ENCODE results near the gene ROR2.

- TF ChIP-seq, protein P1, sequence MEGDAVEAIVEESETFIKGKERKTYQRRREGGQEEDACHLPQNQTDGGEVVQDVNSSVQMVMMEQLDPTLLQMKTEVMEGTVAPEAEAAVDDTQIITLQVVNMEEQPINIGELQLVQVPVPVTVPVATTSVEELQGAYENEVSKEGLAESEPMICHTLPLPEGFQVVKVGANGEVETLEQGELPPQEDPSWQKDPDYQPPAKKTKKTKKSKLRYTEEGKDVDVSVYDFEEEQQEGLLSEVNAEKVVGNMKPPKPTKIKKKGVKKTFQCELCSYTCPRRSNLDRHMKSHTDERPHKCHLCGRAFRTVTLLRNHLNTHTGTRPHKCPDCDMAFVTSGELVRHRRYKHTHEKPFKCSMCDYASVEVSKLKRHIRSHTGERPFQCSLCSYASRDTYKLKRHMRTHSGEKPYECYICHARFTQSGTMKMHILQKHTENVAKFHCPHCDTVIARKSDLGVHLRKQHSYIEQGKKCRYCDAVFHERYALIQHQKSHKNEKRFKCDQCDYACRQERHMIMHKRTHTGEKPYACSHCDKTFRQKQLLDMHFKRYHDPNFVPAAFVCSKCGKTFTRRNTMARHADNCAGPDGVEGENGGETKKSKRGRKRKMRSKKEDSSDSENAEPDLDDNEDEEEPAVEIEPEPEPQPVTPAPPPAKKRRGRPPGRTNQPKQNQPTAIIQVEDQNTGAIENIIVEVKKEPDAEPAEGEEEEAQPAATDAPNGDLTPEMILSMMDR (IDR thresholded peaks at IDR 0.05; ENCODE audit: low read depth, low read length, missing input control), result no peak
- TF ChIP-seq YY1 (IDR thresholded peaks at IDR 0.05) (no peak), GABPA (IDR thresholded peaks at IDR 0.05 in 1 of 2, conservative IDR thresholded peaks at IDR 0.05 in 1 of 2) (no peak), TAF1 (conservative IDR thresholded peaks at IDR 0.05) (no peak)
- TF ChIP-seq, protein P2, sequence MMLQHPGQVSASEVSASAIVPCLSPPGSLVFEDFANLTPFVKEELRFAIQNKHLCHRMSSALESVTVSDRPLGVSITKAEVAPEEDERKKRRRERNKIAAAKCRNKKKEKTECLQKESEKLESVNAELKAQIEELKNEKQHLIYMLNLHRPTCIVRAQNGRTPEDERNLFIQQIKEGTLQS (IDR thresholded peaks at IDR 0.05), result no peak
- TF ChIP-seq, protein P3, sequence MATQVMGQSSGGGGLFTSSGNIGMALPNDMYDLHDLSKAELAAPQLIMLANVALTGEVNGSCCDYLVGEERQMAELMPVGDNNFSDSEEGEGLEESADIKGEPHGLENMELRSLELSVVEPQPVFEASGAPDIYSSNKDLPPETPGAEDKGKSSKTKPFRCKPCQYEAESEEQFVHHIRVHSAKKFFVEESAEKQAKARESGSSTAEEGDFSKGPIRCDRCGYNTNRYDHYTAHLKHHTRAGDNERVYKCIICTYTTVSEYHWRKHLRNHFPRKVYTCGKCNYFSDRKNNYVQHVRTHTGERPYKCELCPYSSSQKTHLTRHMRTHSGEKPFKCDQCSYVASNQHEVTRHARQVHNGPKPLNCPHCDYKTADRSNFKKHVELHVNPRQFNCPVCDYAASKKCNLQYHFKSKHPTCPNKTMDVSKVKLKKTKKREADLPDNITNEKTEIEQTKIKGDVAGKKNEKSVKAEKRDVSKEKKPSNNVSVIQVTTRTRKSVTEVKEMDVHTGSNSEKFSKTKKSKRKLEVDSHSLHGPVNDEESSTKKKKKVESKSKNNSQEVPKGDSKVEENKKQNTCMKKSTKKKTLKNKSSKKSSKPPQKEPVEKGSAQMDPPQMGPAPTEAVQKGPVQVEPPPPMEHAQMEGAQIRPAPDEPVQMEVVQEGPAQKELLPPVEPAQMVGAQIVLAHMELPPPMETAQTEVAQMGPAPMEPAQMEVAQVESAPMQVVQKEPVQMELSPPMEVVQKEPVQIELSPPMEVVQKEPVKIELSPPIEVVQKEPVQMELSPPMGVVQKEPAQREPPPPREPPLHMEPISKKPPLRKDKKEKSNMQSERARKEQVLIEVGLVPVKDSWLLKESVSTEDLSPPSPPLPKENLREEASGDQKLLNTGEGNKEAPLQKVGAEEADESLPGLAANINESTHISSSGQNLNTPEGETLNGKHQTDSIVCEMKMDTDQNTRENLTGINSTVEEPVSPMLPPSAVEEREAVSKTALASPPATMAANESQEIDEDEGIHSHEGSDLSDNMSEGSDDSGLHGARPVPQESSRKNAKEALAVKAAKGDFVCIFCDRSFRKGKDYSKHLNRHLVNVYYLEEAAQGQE (IDR thresholded peaks at IDR 0.05), result no peak
Measured at GRCh38 chr9:91907484-91908292, 42.3 kb downstream of the ROR2 start.

Data from liver (tissue), 3 donors.